CD4-positive, alpha-beta T cell (primary cell): Measurements from ENCODE around the gene PGC. TPM values are rescaled to one million over a fixed set of nuclear protein-coding genes. Genes with fewer than 3 reads are reported as not detected.

Experiments used
- ATAC-seq: fragments of 200-7000 bp; cut with Tn5 transposase; one replicate; pipeline ENCODE4 v1.10.0; 2022; ENCODE audit warnings: mild to moderate bottlenecking; ENCODE audit not compliant: poor library complexity
- CTCF ChIA-PET: fragments of 350-600 bp; sonication (Branson Sonifier 250); formaldehyde crosslinking; loops from one replicate; lab custom pipeline; 2021; ENCODE audit warnings: antibody characterized with exemption, inconsistent platforms; lab: Charles Lee
- POLR2A ChIA-PET: fragments of 350-600 bp; sonication (Branson Sonifier 250); formaldehyde crosslinking; loops from one replicate; lab custom pipeline; 2021; ENCODE audit warnings: antibody characterized with exemption, inconsistent platforms; lab: Charles Lee
- DNase-seq, 14 experiments: peaks; one replicate each; pipeline ENCODE4 v3.0.0-alpha.2; 2013 to 2020; ENCODE audit warnings: mixed read lengths in 2 of 14
- H3K27ac ChIP-seq, 2 donors: one replicate each; pipeline versions ENCODE4 v1.5.1 to v1.7.0; 2013; ENCODE audit warnings: low read length in 2 of 2, low read depth in 1 of 2, mild to moderate bottlenecking in 1 of 2
- H3K27me3 ChIP-seq, 2 experiments: 1 replicate in 1 of 2; 2 replicates in 1 of 2; pipeline versions ENCODE4 v1.6.1 to v1.7.0; 2013; ENCODE audit warnings: low read length in 2 of 2, control low read depth in 1 of 2, mild to moderate bottlenecking in 1 of 2, moderate library complexity in 1 of 2; ENCODE audit not compliant: insufficient read depth in 2 of 2, control insufficient read depth in 1 of 2
- H3K36me3 ChIP-seq: one replicate; pipeline ENCODE4 v1.6.1; 2013; ENCODE audit warnings: low read length, control low read depth; ENCODE audit not compliant: insufficient read depth
- H3K4me1 ChIP-seq: one replicate; pipeline ENCODE4 v1.6.1; 2013; ENCODE audit warnings: low read length, control low read depth; ENCODE audit not compliant: insufficient read depth
- H3K4me3 ChIP-seq: one replicate; pipeline ENCODE4 v1.5.1; 2013; ENCODE audit warnings: mild to moderate bottlenecking, low read length, moderate library complexity
- H3K9me3 ChIP-seq, 2 experiments: 1 replicate in 1 of 2; 2 replicates in 1 of 2; pipeline versions ENCODE4 v1.6.1 to v1.7.0; 2013; ENCODE audit warnings: low read length in 2 of 2, mild to moderate bottlenecking in 2 of 2, control low read depth in 1 of 2, moderate library complexity in 1 of 2; ENCODE audit not compliant: control insufficient read depth in 1 of 2, insufficient read depth in 1 of 2
- H3K27ac Mint-ChIP-seq: one replicate; pipeline ENCODE4 v1.8.0; 2020; ENCODE audit warnings: mixed read lengths
- H3K27me3 Mint-ChIP-seq: one replicate; pipeline ENCODE4 v1.8.0; 2021; ENCODE audit warnings: mixed read lengths
- H3K36me3 Mint-ChIP-seq: one replicate; pipeline ENCODE4 v1.8.0; 2021; ENCODE audit warnings: low read depth, mixed read lengths
- H3K4me1 Mint-ChIP-seq: one replicate; pipeline ENCODE4 v1.8.0; 2021; ENCODE audit warnings: low read depth, mixed read lengths
- H3K4me3 Mint-ChIP-seq: one replicate; pipeline ENCODE4 v1.8.0; 2020; ENCODE audit warnings: mild to moderate bottlenecking, mixed read lengths
- H3K9me3 Mint-ChIP-seq: one replicate; pipeline ENCODE4 v1.8.0; 2020; ENCODE audit warnings: mixed read lengths
- intact Hi-C, 2 experiments: fragments of 100-400 bp; cut with DNase I in 1 of 2; cut with micrococcal nuclease in 1 of 2; formaldehyde crosslinking; loops; one replicate each; pipeline versions ENCODE4 v1.15.1 to v1.9.0; 2023 to 2025; cut with DNase I, micrococcal nuclease
- total RNA-seq, 174 experiments: library from RNA in 2 of 174; stranded (reverse) in 2 of 174; gene quantifications; one replicate each; pipeline ENCODE4 v1.2.3 and lab custom pipeline; 2021 to 2026
- TF ChIP-seq, protein P1 (sequence below): fragments of 200-600 bp; IDR thresholded peaks from one replicate; pipeline ENCODE4 v1.8.0; 2022; ENCODE audit warnings: antibody characterized with exemption, mild to moderate bottlenecking

PGC gene
- total RNA-seq, 2 experiments from 2014 or later = not detected

DNA sequence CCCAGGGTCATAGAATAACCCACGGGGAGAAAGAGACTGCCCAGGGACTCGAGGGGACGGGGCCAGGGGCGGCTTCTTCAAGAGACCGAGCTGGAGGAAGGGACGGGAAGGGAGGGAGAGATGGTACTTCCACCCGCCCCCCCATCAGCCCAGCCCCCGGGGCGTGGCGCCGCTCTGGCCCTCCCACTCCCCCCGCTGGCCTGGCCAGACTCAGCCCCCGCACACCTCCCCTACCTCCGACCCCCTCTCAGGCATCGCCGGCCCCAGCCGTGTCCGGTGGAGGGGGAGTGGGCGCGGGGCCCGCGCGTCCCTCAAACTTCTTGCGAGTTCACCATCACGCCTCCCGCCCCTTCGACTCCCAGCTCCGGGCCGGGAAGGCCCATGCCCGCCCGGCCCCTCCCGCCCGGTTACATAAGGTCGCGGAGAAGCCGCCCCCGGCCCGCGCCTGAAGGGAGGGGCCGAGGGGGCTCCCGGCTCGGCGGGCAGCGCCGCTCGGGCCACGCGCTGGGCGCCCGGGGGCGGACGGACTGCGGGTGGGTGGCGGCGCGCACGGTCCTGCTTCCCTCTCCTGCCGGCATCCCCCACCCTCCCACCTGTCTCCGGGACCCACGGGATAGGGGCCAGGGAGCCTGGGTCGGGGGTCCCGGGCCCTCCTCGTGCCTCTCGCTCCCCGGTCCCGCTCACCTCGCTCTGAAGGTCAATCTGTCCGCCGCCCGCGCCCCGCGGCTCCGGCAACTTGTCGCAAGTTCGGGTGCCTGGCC lies 12.4 kb downstream of the PGC start:
- no peaks in the 10 kb centered on the region for H3K36me3 Mint-ChIP-seq

GRCh38 chr6:41733707-41734665 lies 13.2 kb downstream of the PGC start:
- Histone ChIP-seq H3K4me3 (peak overlapping the region; percentile 73), H3K4me1 (peaks cover 54% of the 10 kb centered on the region), H3K27ac (peak overlapping the region; percentile 68 to 77), H3K9me3 (no peaks in the 10 kb centered on the region), H3K36me3 (no peaks in the 10 kb centered on the region), H3K27me3 (peaks cover 0 to 3% of the 10 kb centered on the region in 2 experiments)
- ChIA-PET CTCF (interaction anchor here (0.6 to 4.9 kb wide), 6 partner anchors 26 to 310 kb away, joined by 3 to 38 read pairs (median 4); partner anchors contain the start of genes BYSL, MED20 and TOMM6), POLR2A (interaction anchor here (0.6 to 2.9 kb wide), 12 partner anchors 10 to 831 kb away, joined by 3 to 31 read pairs (median 5); partner anchors contain the start of genes OARD1, TAF8 and TOMM6)
- H3K36me3 Mint-ChIP-seq = no peaks in the 10 kb centered on the region
- no peaks in the 10 kb centered on the region for H3K9me3 Mint-ChIP-seq
- H3K27ac Mint-ChIP-seq = peak overlapping the region; percentile 85
- H3K27me3 Mint-ChIP-seq = no peaks in the 10 kb centered on the region
- intact Hi-C loops = loop anchor here (2.0 to 10.0 kb wide), 8 partner anchors 53 to 1511 kb away; partner anchors contain the start of genes TOMM6 (in 2 of the 2), BYSL (in 1 of the 2), MED20 (in 1 of the 2) and MRPS10 (in 1 of the 2)
- ATAC-seq (peak; percentile 60), DNase-seq (peak; percentile 39 to 91 (median 62))
- peaks cover 43% of the 10 kb centered on the region for H3K4me1 Mint-ChIP-seq
- H3K4me3 Mint-ChIP-seq = peak overlapping the region; percentile 82
- TF ChIP-seq, protein P1, sequence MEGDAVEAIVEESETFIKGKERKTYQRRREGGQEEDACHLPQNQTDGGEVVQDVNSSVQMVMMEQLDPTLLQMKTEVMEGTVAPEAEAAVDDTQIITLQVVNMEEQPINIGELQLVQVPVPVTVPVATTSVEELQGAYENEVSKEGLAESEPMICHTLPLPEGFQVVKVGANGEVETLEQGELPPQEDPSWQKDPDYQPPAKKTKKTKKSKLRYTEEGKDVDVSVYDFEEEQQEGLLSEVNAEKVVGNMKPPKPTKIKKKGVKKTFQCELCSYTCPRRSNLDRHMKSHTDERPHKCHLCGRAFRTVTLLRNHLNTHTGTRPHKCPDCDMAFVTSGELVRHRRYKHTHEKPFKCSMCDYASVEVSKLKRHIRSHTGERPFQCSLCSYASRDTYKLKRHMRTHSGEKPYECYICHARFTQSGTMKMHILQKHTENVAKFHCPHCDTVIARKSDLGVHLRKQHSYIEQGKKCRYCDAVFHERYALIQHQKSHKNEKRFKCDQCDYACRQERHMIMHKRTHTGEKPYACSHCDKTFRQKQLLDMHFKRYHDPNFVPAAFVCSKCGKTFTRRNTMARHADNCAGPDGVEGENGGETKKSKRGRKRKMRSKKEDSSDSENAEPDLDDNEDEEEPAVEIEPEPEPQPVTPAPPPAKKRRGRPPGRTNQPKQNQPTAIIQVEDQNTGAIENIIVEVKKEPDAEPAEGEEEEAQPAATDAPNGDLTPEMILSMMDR = no peak

More for the DNA sequence above, 12.4 kb downstream of the PGC start:
- DNase-seq = peak; percentile 45 to 83 (median 64)
- H3K9me3 ChIP-seq = no peaks in the 10 kb centered on the region
- H3K4me1 ChIP-seq = peaks cover 46% of the 10 kb centered on the region
- peak overlapping the region; percentile 77 to 80 for H3K27ac ChIP-seq
- Mint-ChIP-seq H3K9me3 (no peaks in the 10 kb centered on the region), H3K4me3 (peak overlapping the region; percentile 97), H3K27ac (peak overlapping the region; percentile 88), H3K27me3 (no peaks in the 10 kb centered on the region), H3K4me1 (peaks cover 40% of the 10 kb centered on the region)
- peaks cover 0 to 3% of the 10 kb centered on the region in 2 experiments for H3K27me3 ChIP-seq
- CTCF ChIA-PET = interaction anchor here (1.1 to 4.9 kb wide), 6 partner anchors 18 to 186 kb away, joined by 3 to 38 read pairs (median 4); partner anchors contain the start of genes BYSL, MED20 and TOMM6
- POLR2A ChIA-PET = interaction anchor here (0.8 to 2.9 kb wide), 10 partner anchors 11 to 663 kb away, joined by 3 to 31 read pairs (median 5); partner anchors contain the start of genes OARD1, TAF8 and TOMM6
- ATAC-seq = peak; percentile 28
- no peaks in the 10 kb centered on the region for H3K36me3 ChIP-seq
- intact Hi-C loops = loop anchor here (2.0 to 10.0 kb wide), 10 partner anchors 52 to 1952 kb away; partner anchors contain the start of genes TOMM6 (in 2 of the 2), BYSL (in 1 of the 2), GTPBP2 (in 1 of the 2) and MED20 (in 1 of the 2)
- peak overlapping the region; percentile 73 for H3K4me3 ChIP-seq
- TF ChIP-seq, protein P1 = no peak
